ENCODE data around the gene FPR2.

The FPR2 gene

GRCh38 chr19:51760697-51761356 is at the start of gene FPR2:
FPR2 (plus strand) TSS chr19:51761180; CDS start chr19:51768659, 7,479 bp downstream.
- Mint-ChIP-seq H3K9me3 (ENCODE audit: low read depth) (peaks cover 7% of the 10 kb centered on the region), H3K27me3 (peaks cover 31% of the 10 kb centered on the region), H3K27ac (no peak within 1 kb of the TSS), H3K4me1 (ENCODE audit: low read depth) (peaks cover 4% of the 10 kb centered on the region), H3K36me3 (peaks cover 2% of the 10 kb centered on the region), H3K4me3 (no peak within 1 kb of the TSS)

GRCh38 chr19:51711702-51712101 is 49.3 kb upstream of the FPR2 start:
- peaks cover 9% of the 10 kb centered on the region for H3K9me3 Mint-ChIP-seq (ENCODE audit: low read depth)
- no peak overlapping the region for H3K4me3 Mint-ChIP-seq
- peaks cover 6% of the 10 kb centered on the region for H3K36me3 Mint-ChIP-seq
- peaks cover 6% of the 10 kb centered on the region for H3K4me1 Mint-ChIP-seq (ENCODE audit: low read depth)
- H3K27ac Mint-ChIP-seq = no peak overlapping the region
- peaks cover 2% of the 10 kb centered on the region for H3K27me3 Mint-ChIP-seq

GRCh38 chr19:51712461-51713081 is 48.4 kb upstream of the FPR2 start:
- H3K36me3 Mint-ChIP-seq = peaks cover 6% of the 10 kb centered on the region
- H3K27me3 Mint-ChIP-seq = peaks cover 4% of the 10 kb centered on the region
- no peak overlapping the region for H3K27ac Mint-ChIP-seq
- H3K4me1 Mint-ChIP-seq (ENCODE audit: low read depth) = peaks cover 4% of the 10 kb centered on the region
- no peak overlapping the region for H3K4me3 Mint-ChIP-seq
- peaks cover 9% of the 10 kb centered on the region for H3K9me3 Mint-ChIP-seq (ENCODE audit: low read depth)

- peaks cover 9% of the 10 kb centered on the region for H3K9me3 Mint-ChIP-seq (ENCODE audit: low read depth)
- H3K4me3 Mint-ChIP-seq = no peak overlapping the region
- H3K27ac Mint-ChIP-seq = no peak overlapping the region
- peaks cover 6% of the 10 kb centered on the region for H3K36me3 Mint-ChIP-seq
- peaks cover 4% of the 10 kb centered on the region for H3K4me1 Mint-ChIP-seq (ENCODE audit: low read depth)
- H3K27me3 Mint-ChIP-seq = peaks cover 9% of the 10 kb centered on the region
Observed at GRCh38 chr19:51713319-51714285, 47.4 kb upstream of the FPR2 start.

- H3K4me3 Mint-ChIP-seq = no peak overlapping the region
- peaks cover 6% of the 10 kb centered on the region for H3K36me3 Mint-ChIP-seq
- H3K9me3 Mint-ChIP-seq (ENCODE audit: low read depth) = peaks cover 9% of the 10 kb centered on the region
- peaks cover 6% of the 10 kb centered on the region for H3K4me1 Mint-ChIP-seq (ENCODE audit: low read depth)
- H3K27me3 Mint-ChIP-seq = peaks cover 13% of the 10 kb centered on the region
- no peak overlapping the region for H3K27ac Mint-ChIP-seq
Observed at GRCh38 chr19:51714848-51715247, 46.1 kb upstream of the FPR2 start.

- H3K27ac Mint-ChIP-seq = no peak overlapping the region
- H3K4me3 Mint-ChIP-seq = no peak overlapping the region
- H3K4me1 Mint-ChIP-seq (ENCODE audit: low read depth) = peaks cover 6% of the 10 kb centered on the region
- peaks cover 9% of the 10 kb centered on the region for H3K9me3 Mint-ChIP-seq (ENCODE audit: low read depth)
- peaks cover 6% of the 10 kb centered on the region for H3K36me3 Mint-ChIP-seq
- peaks cover 20% of the 10 kb centered on the region for H3K27me3 Mint-ChIP-seq
Observed at GRCh38 chr19:51715850-51716249, 45.1 kb upstream of the FPR2 start.

GRCh38 chr19:51716925-51717324 is 44.1 kb upstream of the FPR2 start:
- H3K27me3 Mint-ChIP-seq = peaks cover 23% of the 10 kb centered on the region
- no peak overlapping the region for H3K4me3 Mint-ChIP-seq
- peaks cover 9% of the 10 kb centered on the region for H3K9me3 Mint-ChIP-seq (ENCODE audit: low read depth)
- H3K27ac Mint-ChIP-seq = no peak overlapping the region
- H3K36me3 Mint-ChIP-seq = peaks cover 3% of the 10 kb centered on the region
- H3K4me1 Mint-ChIP-seq (ENCODE audit: low read depth) = peaks cover 6% of the 10 kb centered on the region

GRCh38 chr19:51719251-51719988 is 41.6 kb upstream of the FPR2 start:
- peaks cover 33% of the 10 kb centered on the region for H3K27me3 Mint-ChIP-seq
- H3K4me3 Mint-ChIP-seq = no peak overlapping the region
- peaks cover 6% of the 10 kb centered on the region for H3K4me1 Mint-ChIP-seq (ENCODE audit: low read depth)
- peaks cover 9% of the 10 kb centered on the region for H3K9me3 Mint-ChIP-seq (ENCODE audit: low read depth)
- H3K27ac Mint-ChIP-seq = no peak overlapping the region
- peaks cover 3% of the 10 kb centered on the region for H3K36me3 Mint-ChIP-seq

- H3K27ac Mint-ChIP-seq = no peak overlapping the region
- peaks cover 3% of the 10 kb centered on the region for H3K4me1 Mint-ChIP-seq (ENCODE audit: low read depth)
- no peaks in the 10 kb centered on the region for H3K9me3 Mint-ChIP-seq (ENCODE audit: low read depth)
- H3K27me3 Mint-ChIP-seq = peaks cover 39% of the 10 kb centered on the region
- no peaks in the 10 kb centered on the region for H3K36me3 Mint-ChIP-seq
- H3K4me3 Mint-ChIP-seq = no peak overlapping the region
Observed at GRCh38 chr19:51721905-51722304, 39.1 kb upstream of the FPR2 start.

- Mint-ChIP-seq H3K4me3 (no peak overlapping the region), H3K27ac (no peak overlapping the region), H3K36me3 (no peaks in the 10 kb centered on the region), H3K9me3 (ENCODE audit: low read depth) (no peaks in the 10 kb centered on the region), H3K4me1 (ENCODE audit: low read depth) (peaks cover 3% of the 10 kb centered on the region), H3K27me3 (peaks cover 43% of the 10 kb centered on the region)
Observed at GRCh38 chr19:51722492-51722891, 38.5 kb upstream of the FPR2 start.

- Mint-ChIP-seq H3K4me1 (ENCODE audit: low read depth) (no peaks in the 10 kb centered on the region), H3K9me3 (ENCODE audit: low read depth) (peaks cover 3% of the 10 kb centered on the region), H3K4me3 (no peak overlapping the region), H3K36me3 (no peaks in the 10 kb centered on the region), H3K27ac (no peak overlapping the region), H3K27me3 (peaks cover 42% of the 10 kb centered on the region)
Observed at GRCh38 chr19:51724543-51724942, 36.4 kb upstream of the FPR2 start.

- no peaks in the 10 kb centered on the region for H3K36me3 Mint-ChIP-seq
- H3K9me3 Mint-ChIP-seq (ENCODE audit: low read depth) = peaks cover 3% of the 10 kb centered on the region
- peaks cover 33% of the 10 kb centered on the region for H3K27me3 Mint-ChIP-seq
- no peaks in the 10 kb centered on the region for H3K4me1 Mint-ChIP-seq (ENCODE audit: low read depth)
- H3K27ac Mint-ChIP-seq = no peak overlapping the region
- H3K4me3 Mint-ChIP-seq = no peak overlapping the region
Observed at GRCh38 chr19:51726049-51726448, 34.9 kb upstream of the FPR2 start.

- no peaks in the 10 kb centered on the region for H3K4me1 Mint-ChIP-seq (ENCODE audit: low read depth)
- peaks cover 3% of the 10 kb centered on the region for H3K9me3 Mint-ChIP-seq (ENCODE audit: low read depth)
- H3K36me3 Mint-ChIP-seq = no peaks in the 10 kb centered on the region
- H3K4me3 Mint-ChIP-seq = no peak overlapping the region
- peaks cover 33% of the 10 kb centered on the region for H3K27me3 Mint-ChIP-seq
- no peak overlapping the region for H3K27ac Mint-ChIP-seq
Observed at GRCh38 chr19:51727349-51727880, 33.6 kb upstream of the FPR2 start.

GRCh38 chr19:51729781-51730180 is 31.2 kb upstream of the FPR2 start:
- Mint-ChIP-seq H3K36me3 (no peaks in the 10 kb centered on the region), H3K4me3 (no peak overlapping the region), H3K9me3 (ENCODE audit: low read depth) (peaks cover 3% of the 10 kb centered on the region), H3K27ac (no peak overlapping the region), H3K4me1 (ENCODE audit: low read depth) (no peaks in the 10 kb centered on the region), H3K27me3 (peaks cover 22% of the 10 kb centered on the region)
